HG02938 (cell line): Measurements from ENCODE around the gene COA7.
"Not testable (repeated sequence)": the region's sequence is repeated elsewhere in the genome, so short reads cannot be mapped to it uniquely, and the experiment has no call there.

Source experiments
- ATAC-seq: cut with Tn5 transposase; IDR thresholded peaks from one replicate; pipeline ENCODE4 v1.9.1; 2021; ENCODE audit warnings: mild to moderate bottlenecking, moderate library complexity; ENCODE audit not compliant: unreplicated experiment

COA7 gene

GRCh38 chr1:52706941-52707926, 9.1 kb upstream of the COA7 start:
- ATAC-seq: no peak

- ATAC-seq: no peak
These were observed 8.1 kb upstream of the COA7 start for GRCh38 chr1:52706136-52706670.

- ATAC-seq: peak; percentile 92
These were observed 5.0 kb upstream of the COA7 start for GRCh38 chr1:52702886-52703787.

- no peak for ATAC-seq
These were observed 2.5 kb downstream of the COA7 start for GRCh38 chr1:52695627-52696026.

GRCh38 chr1:52693843-52694242, 4.3 kb downstream of the COA7 start:
- ATAC-seq: no peak

GRCh38 chr1:52693351-52693750, 4.8 kb downstream of the COA7 start:
- not testable (repeated sequence) for ATAC-seq

GRCh38 chr1:52692697-52693096, 5.5 kb downstream of the COA7 start:
- no peak for ATAC-seq

- ATAC-seq: no peak
These were observed 6.3 kb downstream of the COA7 start for GRCh38 chr1:52691821-52692220.

- ATAC-seq: no peak
These were observed 11.3 kb downstream of the COA7 start for GRCh38 chr1:52686830-52687229.

GRCh38 chr1:52686261-52686751, 11.8 kb downstream of the COA7 start:
- peak; percentile 59 for ATAC-seq

- ATAC-seq: no peak
These were observed 13.6 kb downstream of the COA7 start for GRCh38 chr1:52684545-52684944.

- no peak for ATAC-seq
These were observed 14.7 kb downstream of the COA7 start for GRCh38 chr1:52683367-52683940.

- no peak for ATAC-seq
These were observed 17.0 kb downstream of the COA7 start for GRCh38 chr1:52681136-52681535.

- no peak for ATAC-seq
These were observed 17.8 kb downstream of the COA7 start for GRCh38 chr1:52680353-52680752.

GRCh38 chr1:52679498-52679897, 18.6 kb downstream of the COA7 start:
- ATAC-seq: no peak

GRCh38 chr1:52679048-52679447, 19.1 kb downstream of the COA7 start:
- no peak for ATAC-seq

GRCh38 chr1:52677076-52677806, 20.9 kb downstream of the COA7 start:
- ATAC-seq: no peak

GRCh38 chr1:52676249-52676903, 21.8 kb downstream of the COA7 start:
- ATAC-seq: no peak
